GM18520 (cell line): ENCODE data around the gene ZBTB7B.

ENCODE experiments used
- ATAC-seq: cut with Tn5 transposase; IDR thresholded peaks from one replicate; pipeline ENCODE4 v1.9.1; 2021; ENCODE audit not compliant: unreplicated experiment

Gene ZBTB7B

GRCh38 chr1:155014709-155015508 is 12.3 kb downstream of the ZBTB7B start:
- ATAC-seq, result no peak

GRCh38 chr1:155015527-155016230 is 13.1 kb downstream of the ZBTB7B start:
- no peak for ATAC-seq

- ATAC-seq, result no peak
These were observed 13.7 kb downstream of the ZBTB7B start for GRCh38 chr1:155016231-155016831.

- ATAC-seq, result peak; percentile 68
These were observed 14.7 kb downstream of the ZBTB7B start for GRCh38 chr1:155017041-155017945.

DNA sequence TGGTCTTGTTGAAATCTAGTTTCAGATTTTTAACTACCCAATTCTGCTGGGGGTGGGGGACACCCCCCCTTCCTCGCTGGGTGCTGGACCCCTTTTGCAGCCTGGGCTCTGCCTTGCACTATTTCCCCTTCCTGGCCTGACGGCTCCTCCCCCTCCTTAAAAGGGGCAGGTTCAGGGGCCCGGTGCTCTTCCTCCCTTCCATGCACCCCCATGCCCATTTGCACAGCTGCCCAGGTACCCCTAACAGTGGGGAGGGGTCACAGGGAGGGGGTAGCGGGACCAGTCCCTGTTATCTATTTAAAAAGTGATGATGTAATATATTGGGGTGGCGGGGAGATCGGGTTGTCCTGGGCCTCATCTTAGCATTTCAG is 15.3 kb downstream of the ZBTB7B start:
- ATAC-seq, result no peak

DNA sequence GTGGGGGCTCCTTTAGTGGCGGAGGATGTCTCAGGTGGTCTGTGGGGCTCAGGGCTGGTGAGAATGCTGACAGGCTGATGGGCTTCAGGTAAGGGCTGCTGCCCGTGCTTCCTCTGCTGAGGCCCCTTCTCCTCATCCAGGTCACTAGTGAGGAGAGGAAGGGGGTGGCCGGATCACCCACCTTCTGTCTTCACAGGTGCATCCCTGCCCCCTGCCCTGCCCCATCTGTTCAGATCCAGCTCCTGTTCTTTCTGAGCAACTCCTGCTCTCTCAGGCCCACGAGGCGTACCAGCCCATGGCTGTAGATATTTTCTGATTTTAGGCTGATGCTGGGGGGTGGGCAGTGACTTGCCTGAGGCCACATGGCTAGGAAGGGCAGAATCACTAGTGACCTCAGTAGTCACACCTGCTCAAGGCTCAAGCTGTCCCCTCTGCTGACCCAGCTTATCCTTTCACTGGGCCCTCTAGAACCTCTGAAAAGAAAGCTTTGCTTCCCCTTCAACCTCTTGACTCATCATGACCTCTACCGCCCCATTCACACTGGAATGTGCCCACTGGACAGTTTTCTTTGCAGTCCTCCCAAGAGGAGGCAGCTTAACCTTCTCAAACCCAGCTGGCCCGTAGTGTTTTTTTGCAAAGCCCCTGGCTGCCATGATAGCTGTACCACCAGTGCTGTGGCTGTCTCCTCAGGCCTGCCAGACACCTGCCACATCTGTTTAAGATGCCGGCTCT is 16.2 kb downstream of the ZBTB7B start:
- no peak for ATAC-seq

GRCh38 chr1:155019377-155020245 is 17.0 kb downstream of the ZBTB7B start:
- ATAC-seq, result no peak

GRCh38 chr1:155022136-155022926 is 19.7 kb downstream of the ZBTB7B start:
- no peak for ATAC-seq

DNA sequence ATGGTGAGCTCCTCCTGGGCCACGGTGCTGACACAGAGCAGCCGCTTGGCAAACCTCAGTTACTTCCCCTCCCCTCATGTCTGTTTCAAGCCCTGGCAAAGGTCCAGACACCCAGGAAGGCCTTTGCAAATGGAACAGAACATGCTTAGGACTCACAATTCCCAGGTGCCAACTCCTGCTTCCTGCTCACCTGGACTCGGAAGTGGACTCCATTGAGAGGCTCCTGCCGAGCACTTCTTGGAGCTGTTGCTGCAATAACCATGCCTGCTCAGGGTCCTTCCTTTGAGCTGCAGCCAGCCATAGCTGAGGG is 20.3 kb downstream of the ZBTB7B start:
- no peak for ATAC-seq

- no peak for ATAC-seq
These were observed 21.0 kb downstream of the ZBTB7B start for GRCh38 chr1:155023627-155024026.

GRCh38 chr1:155024315-155024714 is 21.7 kb downstream of the ZBTB7B start:
- ATAC-seq, result no peak

DNA sequence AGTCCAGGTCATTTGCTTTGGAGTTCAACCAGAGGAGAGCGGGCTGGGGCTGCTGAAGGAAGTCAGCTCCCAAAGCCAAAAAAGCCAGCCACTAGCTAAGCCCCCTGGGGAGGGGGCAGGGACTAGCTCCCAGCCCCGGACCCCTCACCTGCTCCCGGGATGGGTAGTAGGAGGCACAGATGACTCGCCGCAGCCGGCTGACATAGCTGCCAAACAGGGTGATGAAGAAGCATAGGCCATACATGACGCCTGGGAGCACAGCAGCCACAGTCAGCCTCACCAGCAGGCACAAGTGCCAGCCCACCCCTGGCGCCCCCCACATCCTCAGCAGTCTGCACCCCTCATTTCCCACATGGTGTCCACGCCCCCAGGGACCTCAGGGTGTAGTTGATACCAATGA is 23.6 kb downstream of the ZBTB7B start:
- no peak for ATAC-seq

DNA sequence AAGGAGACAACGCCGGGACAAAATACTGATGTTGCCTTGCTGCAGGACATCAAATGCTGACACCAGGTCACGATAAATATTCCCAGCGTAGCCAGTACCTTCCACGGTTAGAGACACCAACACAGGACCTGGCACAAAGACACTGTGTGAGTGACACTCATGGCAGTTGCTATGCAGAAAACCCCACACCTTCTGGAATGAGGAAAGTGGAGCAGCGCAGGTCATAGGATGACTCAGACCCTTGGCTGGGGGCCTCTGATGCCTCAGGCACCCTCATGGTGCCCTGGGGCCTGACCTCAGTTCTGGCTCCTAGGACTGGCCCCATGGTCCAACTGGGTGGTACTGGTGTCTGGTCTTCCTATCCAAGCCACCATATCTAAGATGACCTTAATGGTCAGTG is 24.0 kb downstream of the ZBTB7B start:
- no peak for ATAC-seq

- no peak for ATAC-seq
These were observed 27.1 kb downstream of the ZBTB7B start for GRCh38 chr1:155029513-155030242.

DNA sequence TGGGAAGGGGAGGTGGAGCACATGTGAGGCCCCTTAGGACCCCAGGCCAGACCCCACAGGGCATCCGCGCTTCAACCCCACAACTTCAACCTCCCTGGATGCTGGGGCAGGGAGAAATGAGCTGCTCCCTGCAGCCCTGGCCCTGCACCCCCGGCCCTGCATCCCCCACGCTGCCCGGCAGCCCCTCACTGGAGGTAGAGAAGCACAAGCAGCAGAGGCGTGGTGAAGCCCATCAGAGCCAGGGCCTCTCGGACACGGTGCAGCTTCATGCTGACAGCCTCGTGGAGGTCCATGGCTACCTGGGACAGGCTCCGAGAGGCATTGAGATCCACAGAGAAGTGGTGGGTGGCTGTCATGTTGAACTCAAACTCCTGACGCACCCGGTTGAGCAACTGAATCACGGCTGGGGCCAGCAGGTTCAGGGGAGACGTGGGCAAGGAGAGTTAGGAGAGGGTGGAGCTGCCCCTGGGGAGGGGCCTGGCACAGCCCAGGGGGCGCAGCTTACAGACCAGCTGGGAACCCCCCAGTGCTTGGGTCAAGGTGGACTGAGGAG is 27.7 kb downstream of the ZBTB7B start:
- ATAC-seq, result no peak

DNA sequence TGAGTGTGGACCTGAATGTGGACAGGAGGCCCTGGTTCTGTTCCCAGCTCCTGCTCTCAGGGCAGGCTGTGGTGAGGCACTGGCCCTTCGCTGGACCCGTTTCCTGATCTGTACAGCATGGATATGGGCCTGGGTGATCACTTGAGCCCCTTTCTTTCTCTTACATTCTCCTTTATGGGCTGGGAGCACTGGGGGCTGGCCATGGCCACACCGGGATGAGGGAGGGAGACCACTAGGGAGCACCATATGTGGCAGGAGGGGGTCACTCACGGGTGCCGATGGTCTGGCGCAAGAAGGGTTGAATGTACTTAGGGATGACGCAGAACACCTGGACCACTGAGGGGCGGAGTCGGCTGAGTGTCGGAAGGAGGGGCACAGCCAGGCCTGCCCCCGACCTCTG is 28.3 kb downstream of the ZBTB7B start:
- no peak for ATAC-seq

GRCh38 chr1:155032886-155033285 is 30.3 kb downstream of the ZBTB7B start:
- ATAC-seq, result no peak

GRCh38 chr1:155033524-155033923 is 30.9 kb downstream of the ZBTB7B start, which contains the start of the genes DCST1 and DCST2:
Gene DCST1, plus strand, starts transcription at chr1:155033824. Its CDS starts 213 bp downstream, at chr1:155034037.
Gene DCST2, minus strand, starts transcription at chr1:155033781. Its CDS starts 80 bp downstream, at chr1:155033701.
- ATAC-seq, result no peak
